8988T (cell line): ENCODE results near the gene ZNF780B.
"Not testable (repeated sequence)": the region's sequence is repeated elsewhere in the genome, so short reads cannot be mapped to it uniquely, and the experiment has no call there.

Experiments
- DNase-seq: peaks from one replicate; pipeline ENCODE4 v3.0.0; 2011

Gene ZNF780B

GRCh38 chr19:40055832-40056504 lies at the start of gene ZNF780B:
Gene ZNF780B (minus strand): TSS chr19:40056231. CDS start chr19:40050332, 5,899 bp downstream.
- peak; percentile 28 for DNase-seq

- DNase-seq = no peak
These were observed 48.7 kb upstream of the ZNF780B start for GRCh38 chr19:40104754-40105153.

GRCh38 chr19:40103600-40103999 lies 47.6 kb upstream of the ZNF780B start:
- no peak for DNase-seq

GRCh38 chr19:40101813-40102212 lies 45.8 kb upstream of the ZNF780B start:
- DNase-seq = no peak

GRCh38 chr19:40093416-40093815 lies 37.4 kb upstream of the ZNF780B start:
- no peak for DNase-seq

GRCh38 chr19:40091205-40092129 lies 35.4 kb upstream of the ZNF780B start:
- no peak for DNase-seq

- peak; percentile 16 for DNase-seq
These were observed 34.5 kb upstream of the ZNF780B start, which contains the start of gene ZNF780A for GRCh38 chr19:40090241-40091204. Gene ZNF780A (minus strand): TSS chr19:40090943. CDS start chr19:40084753, 6,190 bp downstream.

- DNase-seq = no peak
These were observed 33.4 kb upstream of the ZNF780B start for GRCh38 chr19:40089462-40089861.

- no peak for DNase-seq
These were observed 32.4 kb upstream of the ZNF780B start for GRCh38 chr19:40088299-40089047.

- no peak for DNase-seq
These were observed 28.9 kb upstream of the ZNF780B start for GRCh38 chr19:40084948-40085347.

GRCh38 chr19:40081411-40081810 lies 25.4 kb upstream of the ZNF780B start:
- DNase-seq = no peak

GRCh38 chr19:40080289-40080688 lies 24.3 kb upstream of the ZNF780B start:
- DNase-seq = no peak

- no peak for DNase-seq
These were observed 22.3 kb upstream of the ZNF780B start for GRCh38 chr19:40078377-40078776.

- no peak for DNase-seq
These were observed 14.0 kb upstream of the ZNF780B start for GRCh38 chr19:40070058-40070457.

GRCh38 chr19:40059624-40060023 lies 3.6 kb upstream of the ZNF780B start:
- DNase-seq = no peak

- no peak for DNase-seq
These were observed 1.1 kb upstream of the ZNF780B start for GRCh38 chr19:40057166-40057565.

GRCh38 chr19:40056505-40056904 lies 474 bp upstream of the ZNF780B start:
- DNase-seq = no peak

- no peak for DNase-seq
These were observed 982 bp downstream of the ZNF780B start for GRCh38 chr19:40055049-40055448.

- DNase-seq = no peak
These were observed 1.4 kb downstream of the ZNF780B start for GRCh38 chr19:40054632-40055031.

GRCh38 chr19:40053491-40053890 lies 2.5 kb downstream of the ZNF780B start:
- DNase-seq = no peak

- not testable (repeated sequence) for DNase-seq
These were observed 14.3 kb downstream of the ZNF780B start for GRCh38 chr19:40041718-40042117.

GRCh38 chr19:40038047-40038446 lies 18.0 kb downstream of the ZNF780B start:
- DNase-seq = not testable (repeated sequence)
